NCI-H345 treated with DMSO at 0.1 percent for 48 hours (cell line): ENCODE measurements around the gene SPATA13.
"Not testable (repeated sequence)": the region's sequence is repeated elsewhere in the genome, so short reads cannot be mapped to it uniquely, and the experiment has no call there.

ENCODE experiments used
- DNase-seq: peaks from one replicate; lab custom pipeline; 2025; ENCODE audit not compliant: unreplicated experiment; lab: John Stamatoyannopoulos, UW

SPATA13 gene

GRCh38 chr13:24194447-24194846 lies 33.9 kb downstream of the SPATA13 start:
- DNase-seq: no peak

- DNase-seq: no peak
Measured at GRCh38 chr13:24195626-24196025, 35.1 kb downstream of the SPATA13 start.

- no peak for DNase-seq
Measured at GRCh38 chr13:24196593-24197197, 36.2 kb downstream of the SPATA13 start.

GRCh38 chr13:24199016-24199415 lies 38.5 kb downstream of the SPATA13 start:
- no peak for DNase-seq

GRCh38 chr13:24202215-24202614 lies 41.7 kb downstream of the SPATA13 start:
- no peak for DNase-seq

GRCh38 chr13:24203273-24203672 lies 42.8 kb downstream of the SPATA13 start:
- DNase-seq: no peak

- no peak for DNase-seq
Measured at GRCh38 chr13:24203811-24204210, 43.3 kb downstream of the SPATA13 start.

- not testable (repeated sequence) for DNase-seq
Measured at GRCh38 chr13:24205076-24205475, 44.6 kb downstream of the SPATA13 start.

GRCh38 chr13:24207841-24208667 lies 47.5 kb downstream of the SPATA13 start:
- DNase-seq: no peak

GRCh38 chr13:24209138-24209537 lies 48.6 kb downstream of the SPATA13 start:
- no peak for DNase-seq

GRCh38 chr13:24212254-24212653 lies 51.7 kb downstream of the SPATA13 start:
- DNase-seq: no peak

GRCh38 chr13:24212674-24213073 lies 52.2 kb downstream of the SPATA13 start:
- DNase-seq: no peak

GRCh38 chr13:24213932-24214331 lies 53.4 kb downstream of the SPATA13 start:
- no peak for DNase-seq

GRCh38 chr13:24214528-24214927 lies 54.0 kb downstream of the SPATA13 start:
- no peak for DNase-seq

- DNase-seq: no peak
Measured at GRCh38 chr13:24215126-24215525, 54.6 kb downstream of the SPATA13 start.

- no peak for DNase-seq
Measured at GRCh38 chr13:24215732-24216131, 55.2 kb downstream of the SPATA13 start.

- no peak for DNase-seq
Measured at GRCh38 chr13:24216176-24216575, 55.7 kb downstream of the SPATA13 start.

- not testable (repeated sequence) for DNase-seq
Measured at GRCh38 chr13:24216779-24217178, 56.3 kb downstream of the SPATA13 start.

GRCh38 chr13:24217601-24218281 lies 57.2 kb downstream of the SPATA13 start:
- no peak for DNase-seq

GRCh38 chr13:24218338-24218737 lies 57.8 kb downstream of the SPATA13 start:
- DNase-seq: no peak

GRCh38 chr13:24218977-24219376 lies 58.5 kb downstream of the SPATA13 start:
- DNase-seq: no peak
